HUDEP-2 (cell line): ENCODE data around the gene KCNK1.
A peak's percentile ranks its signal among the peaks of the same experiment; 100 is the strongest.

ENCODE experiments used
- DNase-seq, 76 experiments: peaks; one replicate each; lab custom pipeline; 2025; ENCODE audit not compliant: unreplicated experiment in 76 of 76; lab: John Stamatoyannopoulos, UW

The KCNK1 gene

GRCh38 chr1:233689748-233690254 is 75.9 kb downstream of the KCNK1 start:
- no peak for DNase-seq

- no peak for DNase-seq
Observed at GRCh38 chr1:233695901-233696300, 82.0 kb downstream of the KCNK1 start.

GRCh38 chr1:233700338-233700737 is 86.4 kb downstream of the KCNK1 start:
- no peak for DNase-seq

GRCh38 chr1:233704170-233704897 is 90.4 kb downstream of the KCNK1 start:
- DNase-seq: no peak

GRCh38 chr1:233704898-233705723 is 91.2 kb downstream of the KCNK1 start:
- DNase-seq: no peak

GRCh38 chr1:233707153-233707879 is 93.4 kb downstream of the KCNK1 start:
- peak in 5 of 76 experiments; percentile 7 to 35 (median 11) for DNase-seq

GRCh38 chr1:233707880-233708815 is 94.2 kb downstream of the KCNK1 start:
- DNase-seq: no peak

- DNase-seq: peak in 19 of 76 experiments; percentile 2 to 61 (median 32)
Observed at GRCh38 chr1:233710031-233710430, 96.1 kb downstream of the KCNK1 start.

GRCh38 chr1:233710507-233710906 is 96.6 kb downstream of the KCNK1 start:
- DNase-seq: no peak

GRCh38 chr1:233714631-233715217 is 100.8 kb downstream of the KCNK1 start:
- DNase-seq: no peak

GRCh38 chr1:233718057-233718456 is 104.2 kb downstream of the KCNK1 start:
- no peak for DNase-seq

- DNase-seq: no peak
Observed at GRCh38 chr1:233719655-233720341, 105.9 kb downstream of the KCNK1 start.

GRCh38 chr1:233721004-233721595 is 107.2 kb downstream of the KCNK1 start:
- no peak for DNase-seq
